ENCODE measurements around the gene PALD1.
"Not testable (repeated sequence)": the region's sequence is repeated elsewhere in the genome, so short reads cannot be mapped to it uniquely, and the experiment has no call there.

The PALD1 gene

DNA sequence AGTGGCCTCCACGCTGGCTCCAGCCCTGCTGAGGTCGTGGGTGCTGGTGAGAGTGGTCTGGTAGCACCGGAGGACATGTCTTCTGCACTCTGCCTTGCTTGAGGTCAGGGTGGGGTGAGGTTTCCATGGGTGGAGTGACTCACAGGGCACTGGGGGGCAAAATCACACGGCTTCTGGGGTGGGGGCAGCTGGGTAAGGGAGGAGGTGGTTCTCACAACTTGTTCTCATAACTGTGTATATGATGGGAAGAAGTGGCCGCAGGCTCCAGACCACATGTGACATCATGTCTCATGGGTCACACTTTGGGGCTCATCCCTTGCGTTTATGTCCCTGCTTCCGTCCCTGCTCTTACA is 124.9 kb downstream of the PALD1 start:
- in situ Hi-C loops (cut with MboI; ENCODE audit: low sequenced_read_pairs, unreplicated experiment), result no loop called here
- no peak for DNase-seq (ENCODE audit: low spot score)
- TF ChIP-seq, protein P1, sequence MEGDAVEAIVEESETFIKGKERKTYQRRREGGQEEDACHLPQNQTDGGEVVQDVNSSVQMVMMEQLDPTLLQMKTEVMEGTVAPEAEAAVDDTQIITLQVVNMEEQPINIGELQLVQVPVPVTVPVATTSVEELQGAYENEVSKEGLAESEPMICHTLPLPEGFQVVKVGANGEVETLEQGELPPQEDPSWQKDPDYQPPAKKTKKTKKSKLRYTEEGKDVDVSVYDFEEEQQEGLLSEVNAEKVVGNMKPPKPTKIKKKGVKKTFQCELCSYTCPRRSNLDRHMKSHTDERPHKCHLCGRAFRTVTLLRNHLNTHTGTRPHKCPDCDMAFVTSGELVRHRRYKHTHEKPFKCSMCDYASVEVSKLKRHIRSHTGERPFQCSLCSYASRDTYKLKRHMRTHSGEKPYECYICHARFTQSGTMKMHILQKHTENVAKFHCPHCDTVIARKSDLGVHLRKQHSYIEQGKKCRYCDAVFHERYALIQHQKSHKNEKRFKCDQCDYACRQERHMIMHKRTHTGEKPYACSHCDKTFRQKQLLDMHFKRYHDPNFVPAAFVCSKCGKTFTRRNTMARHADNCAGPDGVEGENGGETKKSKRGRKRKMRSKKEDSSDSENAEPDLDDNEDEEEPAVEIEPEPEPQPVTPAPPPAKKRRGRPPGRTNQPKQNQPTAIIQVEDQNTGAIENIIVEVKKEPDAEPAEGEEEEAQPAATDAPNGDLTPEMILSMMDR (IDR thresholded peaks at IDR 0.05; ENCODE audit: borderline replicate concordance, control extremely low read depth, extremely low read depth, insufficient read depth, missing control alignments), result no peak

DNA sequence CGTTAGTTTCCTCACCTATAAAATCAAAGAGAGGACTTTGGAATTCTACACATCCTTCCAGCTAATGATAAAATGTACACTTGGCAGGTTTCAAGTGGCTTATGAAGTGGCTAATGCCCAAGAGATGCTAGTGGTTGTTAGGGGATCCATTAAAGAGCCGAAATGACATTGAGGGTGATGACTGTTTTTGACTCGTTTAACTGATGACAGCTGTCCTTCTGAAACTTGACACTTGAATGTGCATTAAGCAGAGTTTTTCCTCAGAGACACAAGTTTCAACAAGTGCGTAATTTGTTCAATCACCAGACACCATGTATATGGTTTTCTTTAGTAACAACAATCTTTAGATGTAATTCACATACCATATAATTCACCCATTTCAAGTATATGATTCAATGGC is 125.5 kb downstream of the PALD1 start:
- TF ChIP-seq, protein P1 (IDR thresholded peaks at IDR 0.05; ENCODE audit: borderline replicate concordance, control extremely low read depth, extremely low read depth, insufficient read depth, missing control alignments), result no peak
- in situ Hi-C loops (cut with MboI; ENCODE audit: low sequenced_read_pairs, unreplicated experiment), result no loop called here
- DNase-seq (ENCODE audit: low spot score), result no peak

DNA sequence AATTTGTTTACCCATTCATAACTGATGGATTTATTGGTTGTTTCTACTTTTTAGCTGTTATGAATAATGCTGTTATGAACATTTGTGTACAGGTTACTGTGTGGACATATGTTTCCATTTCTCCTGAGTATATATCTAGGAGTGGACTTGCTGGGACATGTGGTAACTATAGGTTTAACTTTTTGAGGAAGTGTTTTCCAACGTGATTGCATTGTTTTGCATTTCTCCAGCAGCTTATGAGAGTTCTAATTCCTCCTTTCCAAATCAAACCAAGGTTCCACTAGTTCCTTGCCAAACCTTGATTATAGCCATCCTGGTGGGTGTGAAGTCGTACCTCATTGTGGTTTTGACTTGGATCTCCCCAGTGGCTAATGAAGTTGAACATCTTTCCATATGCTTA is 126.6 kb downstream of the PALD1 start:
- TF ChIP-seq, protein P1 (IDR thresholded peaks at IDR 0.05; ENCODE audit: borderline replicate concordance, control extremely low read depth, extremely low read depth, insufficient read depth, missing control alignments), result no peak
- DNase-seq (ENCODE audit: low spot score), result no peak
- in situ Hi-C loops (cut with MboI; ENCODE audit: low sequenced_read_pairs, unreplicated experiment), result no loop called here

DNA sequence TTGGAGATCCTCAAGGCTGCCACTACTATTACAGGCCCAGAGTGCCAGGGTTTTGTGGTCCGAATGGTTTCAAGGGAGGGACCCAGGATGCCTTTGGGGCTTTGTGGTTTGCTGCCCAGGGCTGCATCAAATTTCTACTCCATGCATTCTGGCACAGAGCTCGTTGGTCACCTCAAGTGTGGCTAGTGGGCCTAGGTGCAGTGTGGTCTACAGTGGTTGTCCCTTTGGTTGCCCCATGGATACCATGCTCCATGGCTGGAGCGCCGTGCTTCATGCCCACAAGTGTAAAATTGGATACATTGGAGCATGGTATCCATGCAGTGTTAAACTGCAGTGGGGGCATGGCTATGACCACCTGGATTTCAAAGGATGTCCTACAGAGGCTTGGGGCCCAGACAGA is 129.4 kb downstream of the PALD1 start:
- TF ChIP-seq, protein P1 (IDR thresholded peaks at IDR 0.05; ENCODE audit: borderline replicate concordance, control extremely low read depth, extremely low read depth, insufficient read depth, missing control alignments), result no peak
- no peak for DNase-seq (ENCODE audit: low spot score)
- in situ Hi-C loops (cut with MboI; ENCODE audit: low sequenced_read_pairs, unreplicated experiment), result no loop called here

DNA sequence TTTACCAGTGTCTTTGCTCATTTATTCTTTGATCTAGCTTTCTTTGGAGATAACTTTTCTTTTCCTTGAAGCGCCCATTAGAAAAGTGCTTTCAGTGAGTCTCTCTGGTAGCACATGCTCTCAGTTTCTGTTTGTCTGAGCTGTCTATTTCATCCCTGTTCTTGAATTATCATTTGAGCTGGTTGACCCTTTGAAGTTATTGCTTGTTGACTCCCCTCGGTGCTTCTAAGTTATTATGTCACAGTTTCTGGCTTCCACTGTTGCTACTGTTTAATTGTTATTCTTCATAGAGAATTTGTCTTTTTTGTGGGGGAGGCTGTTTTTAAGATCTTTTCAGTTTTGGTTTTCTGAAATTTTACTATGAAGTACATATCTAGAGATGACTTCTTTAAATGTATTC is 135.4 kb downstream of the PALD1 start:
- TF ChIP-seq, protein P1 (IDR thresholded peaks at IDR 0.05; ENCODE audit: borderline replicate concordance, control extremely low read depth, extremely low read depth, insufficient read depth, missing control alignments), result no peak
- DNase-seq (ENCODE audit: low spot score), result peak; percentile 38
- in situ Hi-C loops (cut with MboI; ENCODE audit: low sequenced_read_pairs, unreplicated experiment), result no loop called here

DNA sequence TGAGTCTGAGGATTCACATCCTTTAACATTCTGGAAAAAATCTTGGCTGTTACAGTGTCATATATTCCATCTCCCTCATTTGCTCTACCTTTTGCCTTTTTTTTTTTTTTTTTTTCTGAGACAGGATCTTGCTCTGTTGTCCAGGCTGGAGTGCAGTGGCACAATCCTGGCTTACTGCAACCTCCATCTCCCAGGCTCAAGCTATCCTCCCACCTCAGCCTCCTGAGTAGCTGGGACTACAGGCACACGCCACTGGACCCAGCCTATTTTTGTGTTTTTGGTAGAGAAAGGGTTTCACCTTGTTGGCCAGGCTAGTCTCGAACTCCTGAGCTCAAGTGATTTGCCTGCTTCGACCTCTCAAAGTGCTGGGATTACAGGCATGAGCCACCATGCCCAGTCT is 135.8 kb downstream of the PALD1 start:
- DNase-seq (ENCODE audit: low spot score); in situ Hi-C loops (cut with MboI; ENCODE audit: low sequenced_read_pairs, unreplicated experiment): not testable (repeated sequence)

DNA sequence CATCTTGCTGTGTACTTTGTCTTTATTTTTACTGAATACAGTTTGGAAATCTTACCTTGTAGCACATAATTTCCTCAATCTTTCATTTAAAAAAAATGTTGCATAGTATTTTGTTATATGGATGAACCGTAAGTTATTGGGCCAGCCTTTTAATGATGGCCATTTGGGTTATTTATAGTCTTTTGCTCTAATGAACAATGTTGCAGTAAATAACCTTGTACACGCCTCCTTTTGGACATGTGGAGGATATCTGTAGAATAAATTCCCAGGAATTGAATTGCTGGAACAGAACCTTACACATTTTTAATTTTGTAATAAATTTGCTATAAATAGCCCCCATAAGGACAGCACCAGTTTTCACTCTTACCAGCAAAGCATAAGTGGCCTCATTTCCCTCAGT is 136.6 kb downstream of the PALD1 start:
- DNase-seq (ENCODE audit: low spot score), result no peak
- TF ChIP-seq, protein P1 (IDR thresholded peaks at IDR 0.05; ENCODE audit: borderline replicate concordance, control extremely low read depth, extremely low read depth, insufficient read depth, missing control alignments), result no peak
- in situ Hi-C loops (cut with MboI; ENCODE audit: low sequenced_read_pairs, unreplicated experiment), result no loop called here
